Urothelium cell line (cell line): ENCODE results near the gene PCAT6.

Source experiments
- DNase-seq: peaks from one replicate; pipeline ENCODE4 v3.0.0; 2011; ENCODE audit warnings: low spot score, mixed read lengths
- FAIRE-seq: peaks from 2 replicates; lab custom pipeline; 2011; peaks lifted over from hg19 to GRCh38; lab: Jason Lieb, UNC

PCAT6 gene

DNA sequence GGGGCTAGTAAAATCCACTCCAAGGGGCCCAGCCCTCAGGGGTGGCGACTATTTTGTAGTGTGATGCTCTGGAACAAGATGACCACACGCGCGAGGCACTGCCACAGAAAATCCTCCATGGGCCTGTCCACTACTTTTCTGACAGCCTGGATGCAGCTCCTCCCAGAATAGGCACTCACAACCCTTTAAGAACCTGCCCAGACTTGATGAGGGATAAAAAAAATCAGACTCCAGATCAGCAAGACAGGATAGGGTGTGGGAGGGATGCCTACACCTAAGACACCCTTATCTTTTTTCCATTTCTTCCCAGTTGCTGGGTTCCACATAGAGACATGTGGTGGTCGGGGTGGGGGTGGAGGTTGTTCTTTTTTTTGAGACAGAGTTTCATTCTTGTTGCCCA is 33.5 kb downstream of the PCAT6 start:
- DNase-seq: no peak
- FAIRE-seq: no peak

DNA sequence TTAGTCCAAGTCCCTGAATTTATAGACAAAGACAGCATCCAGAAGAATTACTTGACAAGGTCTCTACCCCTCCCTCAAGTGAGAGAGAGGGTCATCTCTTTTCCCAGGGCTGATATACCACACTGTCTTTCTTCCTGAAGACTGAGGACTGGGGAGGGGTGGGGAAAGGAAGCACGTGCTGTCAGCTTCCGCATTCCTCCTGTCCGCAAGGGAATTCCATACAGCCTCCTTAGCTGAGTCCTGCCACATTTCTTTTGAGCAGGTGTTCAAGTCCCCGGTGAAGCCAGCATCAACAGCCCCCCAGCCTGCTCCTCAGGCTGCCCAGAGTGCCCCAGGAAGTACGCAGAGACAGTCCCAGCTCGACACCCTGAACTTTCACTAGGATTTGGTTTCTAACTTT is 34.2 kb downstream of the PCAT6 start:
- FAIRE-seq (no peak), DNase-seq (no peak)

DNA sequence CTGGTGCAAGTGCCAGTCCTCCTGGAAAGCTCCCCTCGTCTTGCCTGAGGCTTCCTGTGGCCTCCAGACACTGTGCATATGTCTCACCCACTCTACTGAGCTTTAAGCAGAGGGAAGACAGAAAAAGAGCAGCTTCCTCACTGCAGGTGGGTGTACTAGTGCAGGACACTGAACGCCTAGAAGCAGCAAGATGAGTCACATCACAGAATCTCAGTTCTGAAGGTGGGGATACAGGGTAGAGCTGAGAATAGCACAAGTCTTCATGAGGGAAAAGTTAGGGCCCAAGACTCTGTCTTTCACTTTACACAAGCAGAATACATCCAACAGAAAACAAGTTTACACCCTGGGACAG is 37.4 kb downstream of the PCAT6 start:
- no peak for FAIRE-seq
- DNase-seq: no peak

DNA sequence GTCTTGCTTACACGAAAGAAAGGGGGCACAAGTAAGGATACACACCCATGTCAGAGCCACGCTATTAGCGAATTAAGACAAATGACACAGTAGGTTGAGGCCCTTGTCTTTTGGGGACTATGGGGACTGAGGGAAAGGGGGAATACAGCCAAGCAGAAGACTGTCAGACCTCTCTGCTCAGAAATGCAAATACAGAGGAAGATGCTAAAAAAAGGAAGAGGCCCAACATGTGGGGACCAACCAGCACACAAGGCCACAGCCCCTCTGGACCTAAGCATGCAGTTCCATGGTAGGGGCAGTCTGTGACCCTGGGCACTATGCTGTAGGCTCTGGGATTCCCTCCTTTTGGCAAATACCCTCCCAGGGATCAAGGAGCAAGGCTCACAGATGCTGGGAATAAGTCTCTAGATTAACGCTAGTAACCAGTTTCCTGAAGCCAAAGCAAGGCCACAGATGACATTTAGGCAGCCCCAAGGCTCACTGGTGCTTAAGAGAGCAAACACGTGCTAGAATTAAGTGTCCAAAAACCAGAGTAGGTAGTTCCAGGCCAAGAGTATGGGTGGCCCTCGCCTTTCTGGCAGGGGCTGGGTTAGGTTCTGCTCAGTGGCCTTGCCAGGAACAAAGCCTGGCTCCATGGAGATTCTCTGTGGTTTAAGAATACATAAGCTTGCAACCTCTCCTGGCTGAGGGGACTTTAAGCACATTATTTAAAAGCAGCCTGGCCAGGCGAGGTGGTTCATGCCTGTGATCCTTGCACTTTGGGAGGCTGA is 40.0 kb downstream of the PCAT6 start:
- FAIRE-seq: no peak

DNA sequence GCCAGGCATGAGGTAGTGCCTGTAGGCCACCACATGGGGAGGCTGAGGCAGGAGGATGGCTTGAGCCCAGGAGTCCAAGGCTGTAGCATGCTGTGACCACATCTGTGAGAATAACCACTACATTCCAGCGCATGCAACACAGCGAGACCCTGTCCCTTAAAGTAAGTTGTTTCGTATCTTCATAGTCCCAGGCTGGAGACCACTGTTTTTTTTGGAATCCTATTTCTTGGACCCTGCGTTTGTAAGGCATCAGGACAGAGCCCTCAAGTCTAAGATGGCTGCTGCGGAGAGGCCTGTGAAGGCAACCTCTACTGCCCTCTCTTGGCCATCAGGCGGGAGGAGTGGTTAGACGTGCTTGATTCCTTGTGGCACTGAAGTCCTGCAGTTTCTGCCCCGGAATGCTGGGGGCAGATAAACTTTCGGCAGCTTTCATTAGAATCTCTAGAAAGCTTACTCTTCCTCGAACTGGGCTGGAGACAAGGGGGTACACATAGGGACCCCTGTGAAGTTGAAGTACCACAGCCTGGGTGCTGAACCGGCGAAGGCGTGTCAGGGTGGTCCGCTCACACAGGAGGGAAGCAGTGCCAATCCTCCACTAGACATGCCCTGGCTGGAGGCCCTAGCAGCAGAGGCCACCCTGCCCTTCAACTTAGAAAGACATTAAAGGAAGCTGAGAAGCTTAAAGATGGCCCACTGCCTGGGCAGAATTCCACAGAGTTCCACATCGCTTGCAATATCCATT is 41.6 kb downstream of the PCAT6 start:
- no peak for FAIRE-seq

More for the DNA sequence above, 40.0 kb downstream of the PCAT6 start:
- no peak for DNase-seq

DNA sequence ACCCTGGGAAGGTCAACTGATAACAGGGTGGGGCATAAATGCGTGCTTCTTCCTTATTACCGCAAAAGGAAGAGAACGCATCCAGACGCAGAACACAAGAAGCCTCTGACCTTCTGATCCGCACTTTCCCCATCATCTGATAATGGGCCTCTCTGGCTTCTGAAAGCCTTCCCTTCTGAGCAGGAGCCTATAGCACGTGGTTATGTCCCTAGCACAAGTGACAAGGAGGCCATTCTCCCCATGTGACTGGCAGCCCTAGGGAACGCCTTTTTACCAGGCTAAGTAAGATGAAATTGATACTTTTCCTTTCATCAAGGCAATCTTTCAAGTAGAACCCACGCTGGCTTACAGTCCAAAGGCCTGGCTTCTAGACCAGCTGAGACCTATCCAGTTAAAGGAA is 44.0 kb downstream of the PCAT6 start:
- no peak for FAIRE-seq

More for the DNA sequence above, 41.6 kb downstream of the PCAT6 start:
- peak; percentile 57 for DNase-seq

DNA sequence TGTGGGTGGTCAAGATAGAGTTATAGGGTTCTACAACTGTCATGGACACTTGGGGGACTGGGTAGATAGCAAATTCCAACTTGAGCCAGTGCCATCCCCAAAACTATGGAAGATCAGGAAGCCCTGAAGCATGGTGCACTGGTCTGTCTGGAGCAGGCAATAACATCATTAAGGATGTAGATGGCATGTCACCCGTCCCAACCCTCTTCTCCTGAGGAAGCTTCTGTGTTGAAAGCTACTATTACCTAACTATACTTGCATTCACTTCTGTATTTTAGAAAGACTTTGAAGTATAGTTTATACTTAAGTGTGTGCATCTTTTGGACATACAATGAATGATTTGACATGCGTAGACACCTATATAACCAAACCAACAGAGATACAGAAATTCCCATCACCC is 45.3 kb downstream of the PCAT6 start:
- FAIRE-seq: no peak
- no peak for DNase-seq

More for the DNA sequence above, 44.0 kb downstream of the PCAT6 start:
- DNase-seq: no peak

DNA sequence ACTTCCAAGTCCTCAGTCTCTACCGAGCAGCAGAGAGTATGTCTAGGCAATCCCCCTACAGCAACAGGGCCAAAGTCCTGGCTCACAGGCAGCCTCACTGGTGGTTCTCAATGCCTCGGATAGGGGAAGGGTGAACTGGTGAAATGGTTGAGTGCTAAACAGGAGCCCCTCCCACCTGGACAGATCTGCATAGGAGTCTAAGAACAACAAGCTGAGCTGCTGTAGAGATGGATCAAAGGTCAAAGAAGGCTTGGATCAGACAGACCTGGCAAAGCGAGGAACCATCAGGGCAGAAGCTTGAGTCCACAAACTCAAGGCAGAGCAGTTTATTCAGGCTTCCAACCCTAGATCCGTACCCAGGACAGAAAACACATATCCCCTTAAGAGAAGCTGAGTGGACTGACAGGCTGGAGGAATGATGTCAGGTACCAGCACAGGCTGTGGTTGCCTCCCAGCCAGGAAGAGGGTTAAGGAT is 46.4 kb downstream of the PCAT6 start:
- no peak for DNase-seq
- no peak for FAIRE-seq

DNA sequence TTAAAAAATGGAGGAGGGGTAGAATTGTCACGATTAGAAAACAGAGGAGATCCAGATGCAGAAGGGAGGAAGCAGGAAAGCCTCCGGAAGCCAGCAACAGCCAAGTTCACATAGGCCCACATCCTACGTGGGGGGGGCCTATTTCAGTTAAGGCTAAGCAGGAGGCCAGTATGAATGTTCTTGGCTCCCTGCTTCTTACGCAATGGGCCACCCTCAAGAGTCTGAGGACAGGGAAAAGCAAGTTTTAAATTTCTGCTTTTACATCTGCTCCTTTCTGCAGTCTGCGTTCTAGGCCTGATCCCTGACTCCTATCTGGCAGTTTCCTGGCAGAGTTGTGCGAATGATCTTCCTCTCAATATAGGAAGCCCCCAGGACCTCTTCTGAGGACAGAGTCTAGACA is 47.6 kb downstream of the PCAT6 start:
- no peak for DNase-seq
- no peak for FAIRE-seq

DNA sequence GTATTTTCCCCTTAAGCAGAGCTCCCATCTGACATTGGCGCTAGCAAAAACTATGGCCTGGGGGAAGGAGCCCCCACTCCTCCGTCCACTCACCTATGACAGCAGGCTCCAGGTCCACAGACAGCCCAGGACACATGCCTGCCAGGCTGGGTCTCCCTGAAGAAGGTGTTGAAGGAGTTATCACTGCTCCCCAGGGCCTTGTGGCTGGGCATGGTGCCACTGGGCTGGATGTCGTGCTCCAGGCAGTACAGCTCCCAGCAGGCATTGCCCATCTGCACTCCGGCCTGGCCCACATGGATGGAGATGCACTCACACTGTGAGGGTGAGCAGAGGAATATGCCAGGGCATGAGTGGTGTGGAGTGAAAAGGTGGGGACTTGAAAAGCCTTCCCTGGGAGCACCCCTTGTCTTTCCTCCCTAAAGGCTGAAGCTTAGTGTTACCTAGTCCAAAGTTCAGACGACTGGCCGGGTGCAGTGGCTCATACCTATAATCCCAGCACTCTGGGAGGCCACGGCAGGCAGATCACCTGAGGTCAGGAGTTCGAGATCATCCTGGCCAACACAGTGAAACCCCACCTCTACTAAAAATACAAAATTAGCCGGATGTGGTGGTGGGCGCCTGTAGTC is 48.1 kb downstream of the PCAT6 start:
- no peak for DNase-seq
- no peak for FAIRE-seq

DNA sequence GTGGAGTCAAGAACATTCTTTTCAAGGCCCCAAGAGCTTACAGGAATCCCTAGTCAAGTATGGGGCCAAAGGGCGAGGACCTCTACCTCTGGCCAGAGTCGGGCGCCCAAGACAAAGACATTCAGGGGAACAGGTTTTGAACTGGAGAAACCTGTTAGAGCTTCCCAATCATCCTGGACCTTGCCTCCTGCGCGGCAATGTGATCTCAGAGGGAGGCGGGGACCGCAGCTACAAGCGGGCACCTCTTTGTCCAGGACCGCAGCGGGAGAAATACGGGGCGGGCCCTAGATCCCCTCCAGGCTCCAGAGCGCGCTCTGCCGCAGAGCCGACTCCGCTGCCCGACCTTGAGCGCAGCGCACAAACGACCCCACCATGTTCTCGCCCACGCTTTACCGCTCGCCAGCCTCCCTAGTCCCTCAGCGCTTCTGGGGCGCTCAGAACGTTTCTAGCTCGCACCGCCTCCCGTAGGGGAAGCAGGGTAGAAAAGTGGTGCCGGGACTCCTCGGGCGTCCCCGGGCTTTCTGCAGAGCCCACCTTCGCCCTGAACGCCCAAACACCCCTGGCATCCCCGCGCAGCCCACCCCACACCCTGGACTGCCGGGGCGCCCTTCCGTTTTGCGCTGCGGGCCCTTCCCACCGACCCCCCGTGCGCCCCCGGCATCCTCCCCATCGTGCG is 50.1 kb downstream of the PCAT6 start:
- DNase-seq (peak; percentile 61), FAIRE-seq (no peak)
